Adrenal gland (tissue), 5 donors: ENCODE measurements around the gene CACNA1D.
"Not testable (repeated sequence)": the region's sequence is repeated elsewhere in the genome, so short reads cannot be mapped to it uniquely, and the experiment has no call there.

Experiments
- POLR2A ChIP-seq, 2 donors: fragments of 450-650 bp; IDR thresholded peaks; one replicate each; pipeline ENCODE4 v1.6.1; 2017; ENCODE audit warnings: antibody characterized with exemption in 2 of 2, mild to moderate bottlenecking in 2 of 2, moderate library complexity in 1 of 2
- TF ChIP-seq, protein P1 (sequence below), 6 experiments: fragments of 450-650 bp in 4 of 6; fragments of 200-600 bp in 2 of 6; sonication (generic) in 1 of 6; IDR thresholded peaks; 1 replicate in 5 of 6; 2 replicates in 1 of 6; pipeline versions ENCODE4 v1.5.1 to v1.8.0; 2016 to 2021; ENCODE audit warnings: antibody characterized with exemption in 6 of 6, mild to moderate bottlenecking in 2 of 6, moderate library complexity in 1 of 6
- donor health status: DM: no; HTN: no; CAD: no.

DNA sequence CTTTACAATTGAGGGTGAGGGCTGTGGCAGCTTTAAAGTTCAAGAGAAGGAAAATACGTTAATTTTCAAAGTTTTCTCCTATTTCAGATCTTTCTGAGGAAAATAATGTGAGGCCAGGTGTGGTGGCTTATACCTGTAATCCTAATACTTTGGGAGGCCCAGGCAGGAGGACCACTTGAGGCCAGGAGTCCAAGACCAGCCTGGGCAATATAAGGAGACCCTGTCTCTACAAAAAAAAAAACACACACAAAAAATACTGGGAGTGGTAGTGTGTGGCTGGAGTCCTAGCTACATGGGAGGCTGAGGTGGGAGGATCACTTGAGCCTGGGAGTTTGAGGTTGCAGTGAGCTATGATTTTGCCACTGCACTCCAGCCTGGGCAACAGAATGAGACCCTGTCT lies 16.7 kb upstream of the CACNA1D start:
- TF ChIP-seq, protein P1, sequence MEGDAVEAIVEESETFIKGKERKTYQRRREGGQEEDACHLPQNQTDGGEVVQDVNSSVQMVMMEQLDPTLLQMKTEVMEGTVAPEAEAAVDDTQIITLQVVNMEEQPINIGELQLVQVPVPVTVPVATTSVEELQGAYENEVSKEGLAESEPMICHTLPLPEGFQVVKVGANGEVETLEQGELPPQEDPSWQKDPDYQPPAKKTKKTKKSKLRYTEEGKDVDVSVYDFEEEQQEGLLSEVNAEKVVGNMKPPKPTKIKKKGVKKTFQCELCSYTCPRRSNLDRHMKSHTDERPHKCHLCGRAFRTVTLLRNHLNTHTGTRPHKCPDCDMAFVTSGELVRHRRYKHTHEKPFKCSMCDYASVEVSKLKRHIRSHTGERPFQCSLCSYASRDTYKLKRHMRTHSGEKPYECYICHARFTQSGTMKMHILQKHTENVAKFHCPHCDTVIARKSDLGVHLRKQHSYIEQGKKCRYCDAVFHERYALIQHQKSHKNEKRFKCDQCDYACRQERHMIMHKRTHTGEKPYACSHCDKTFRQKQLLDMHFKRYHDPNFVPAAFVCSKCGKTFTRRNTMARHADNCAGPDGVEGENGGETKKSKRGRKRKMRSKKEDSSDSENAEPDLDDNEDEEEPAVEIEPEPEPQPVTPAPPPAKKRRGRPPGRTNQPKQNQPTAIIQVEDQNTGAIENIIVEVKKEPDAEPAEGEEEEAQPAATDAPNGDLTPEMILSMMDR (IDR thresholded peaks at IDR 0.05), result not testable (repeated sequence)
- TF ChIP-seq POLR2A (IDR thresholded peaks at IDR 0.05), result not testable (repeated sequence)
